Naive thymus-derived CD8-positive, alpha-beta T cell (primary cell): ENCODE data around the gene UCMA. TPM values are rescaled to one million over a fixed set of nuclear protein-coding genes. Genes with fewer than 3 reads are reported as not detected.
A peak's percentile ranks its signal among the peaks of the same experiment; 100 is the strongest.

Experiments
- ATAC-seq, 2 donors: fragments of 150-1000 bp; cut with Tn5 transposase in 1 of 2; sonication (Bioruptor Pico), chemical (Tn5 transposase) in 1 of 2; 1 replicate in 1 of 2; 2 replicates in 1 of 2; pipeline ENCODE4 v1.10.0; 2021; ENCODE audit warnings: mild to moderate bottlenecking in 2 of 2, moderate library complexity in 2 of 2
- POLR2A ChIA-PET: fragments of 350-600 bp; sonication (Branson Sonifier 250); formaldehyde crosslinking; loops from one replicate; lab custom pipeline; 2021; ENCODE audit warnings: antibody characterized with exemption; lab: Charles Lee
- DNase-seq, 10 donors: peaks; one replicate each; pipeline versions ENCODE4 v3.0.0 to v3.0.0-alpha.2; 2020 to 2022
- H3K27ac Mint-ChIP-seq, 10 donors: one replicate each; pipeline ENCODE4 v1.8.0; 2020 to 2022; ENCODE audit warnings: mild to moderate bottlenecking in 10 of 10, mixed read lengths in 10 of 10, moderate library complexity in 4 of 10, inconsistent platforms in 1 of 10
- H3K27me3 Mint-ChIP-seq, 5 donors: one replicate each; pipeline ENCODE4 v1.8.0; 2021 to 2022; ENCODE audit warnings: mixed read lengths in 5 of 5
- H3K36me3 Mint-ChIP-seq, 3 donors: one replicate each; pipeline ENCODE4 v1.8.0; 2020 to 2022; ENCODE audit warnings: mixed read lengths in 3 of 3, mild to moderate bottlenecking in 2 of 3, inconsistent platforms in 1 of 3
- H3K4me1 Mint-ChIP-seq, 4 donors: one replicate each; pipeline ENCODE4 v1.8.0; 2021 to 2022; ENCODE audit warnings: mixed read lengths in 4 of 4
- H3K4me3 Mint-ChIP-seq, 10 donors: one replicate each; pipeline ENCODE4 v1.8.0; 2020 to 2022; ENCODE audit warnings: mild to moderate bottlenecking in 10 of 10, mixed read lengths in 10 of 10, moderate library complexity in 6 of 10, inconsistent platforms in 1 of 10
- H3K9me3 Mint-ChIP-seq, 9 donors: one replicate each; pipeline ENCODE4 v1.8.0; 2020 to 2022; ENCODE audit warnings: mixed read lengths in 9 of 9, mild to moderate bottlenecking in 3 of 9, inconsistent platforms in 1 of 9, moderate library complexity in 1 of 9
- polyA plus RNA-seq, 3 donors: library from polyadenylated mRNA; unstranded; fragments of 300-500 nt; fragmentation: Illumina TruSeq; gene quantifications; one replicate each; pipeline ENCODE4 v1.2.3, GENCODE V29; 2021
- total RNA-seq, 8 experiments: library from RNA in 2 of 8; stranded (reverse) in 2 of 8; gene quantifications; one replicate each; pipeline ENCODE4 v1.2.3 and lab custom pipeline; 2021 to 2026

Gene UCMA
- total and polyA plus RNA-seq, 5 experiments from 2014 or later = not detected

DNA sequence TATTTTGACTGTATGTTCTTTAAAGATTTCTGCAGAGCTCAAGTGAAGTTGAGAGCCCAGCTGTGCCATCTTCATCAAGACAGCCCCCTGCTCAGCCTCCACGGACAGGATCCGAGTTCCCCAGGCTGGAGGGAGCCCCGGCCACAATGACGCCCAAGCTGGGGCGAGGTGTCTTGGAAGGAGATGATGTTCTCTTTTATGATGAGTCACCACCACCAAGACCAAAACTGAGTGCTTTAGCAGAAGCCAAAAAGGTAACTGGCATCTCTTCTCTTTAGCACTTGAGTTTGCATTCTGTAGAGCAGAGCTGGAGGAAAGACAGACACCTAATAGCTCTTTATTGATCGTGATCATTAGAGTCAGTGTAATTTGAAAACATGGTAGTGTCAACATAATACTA, 39.2 kb downstream of the UCMA start:
- DNase-seq (no peak), ATAC-seq (no peak)
- no peaks in the 10 kb centered on the region for H3K36me3 Mint-ChIP-seq
- H3K4me1 Mint-ChIP-seq = peaks cover 0 to 1% (median 0%) of the 10 kb centered on the region in 4 donors
- H3K27ac Mint-ChIP-seq = no peak overlapping the region
- peaks cover 0 to 2% (median 0%) of the 10 kb centered on the region in 5 donors for H3K27me3 Mint-ChIP-seq
- H3K9me3 Mint-ChIP-seq = no peaks in the 10 kb centered on the region
- POLR2A ChIA-PET = no interaction called here
- no peak overlapping the region for H3K4me3 Mint-ChIP-seq

DNA sequence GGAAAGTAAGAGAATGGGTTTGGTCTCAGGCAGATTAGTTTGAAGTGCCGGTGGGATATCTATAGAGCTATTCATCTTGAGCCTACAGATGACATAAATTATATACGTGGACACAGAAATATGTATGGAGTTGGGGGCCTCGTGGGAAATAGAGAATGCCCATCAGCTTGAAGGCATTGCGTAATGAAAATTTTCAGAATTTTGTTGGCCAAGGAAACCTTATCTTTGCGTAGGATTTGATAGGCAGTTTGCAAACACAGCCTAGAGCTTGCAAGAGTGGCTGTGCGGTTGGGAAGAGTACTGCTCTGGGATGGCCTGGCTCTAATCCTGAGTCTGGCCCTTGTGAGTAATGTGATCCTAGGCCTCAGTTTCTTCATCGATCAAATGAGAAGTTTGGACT, 40.5 kb downstream of the UCMA start:
- Mint-ChIP-seq H3K36me3 (no peaks in the 10 kb centered on the region), H3K4me3 (no peak overlapping the region), H3K9me3 (no peaks in the 10 kb centered on the region), H3K27ac (no peak overlapping the region), H3K27me3 (peaks cover 0 to 2% (median 0%) of the 10 kb centered on the region in 5 donors), H3K4me1 (peaks cover 0 to 1% (median 0%) of the 10 kb centered on the region in 4 donors)
- POLR2A ChIA-PET = no interaction called here
- DNase-seq = no peak
- ATAC-seq = no peak

GRCh38 chr10:13191362-13191761, 42.8 kb downstream of the UCMA start:
- no peak overlapping the region for H3K27ac Mint-ChIP-seq
- H3K4me1 Mint-ChIP-seq = peaks cover 0 to 1% (median 0%) of the 10 kb centered on the region in 4 donors
- peaks cover 0 to 5% (median 0%) of the 10 kb centered on the region in 9 donors for H3K9me3 Mint-ChIP-seq
- no peak for DNase-seq
- peaks cover 0 to 4% (median 0%) of the 10 kb centered on the region in 3 donors for H3K36me3 Mint-ChIP-seq
- peaks cover 0 to 2% (median 0%) of the 10 kb centered on the region in 5 donors for H3K27me3 Mint-ChIP-seq
- H3K4me3 Mint-ChIP-seq = no peak overlapping the region
- no peak for ATAC-seq
- POLR2A ChIA-PET = no interaction called here

DNA sequence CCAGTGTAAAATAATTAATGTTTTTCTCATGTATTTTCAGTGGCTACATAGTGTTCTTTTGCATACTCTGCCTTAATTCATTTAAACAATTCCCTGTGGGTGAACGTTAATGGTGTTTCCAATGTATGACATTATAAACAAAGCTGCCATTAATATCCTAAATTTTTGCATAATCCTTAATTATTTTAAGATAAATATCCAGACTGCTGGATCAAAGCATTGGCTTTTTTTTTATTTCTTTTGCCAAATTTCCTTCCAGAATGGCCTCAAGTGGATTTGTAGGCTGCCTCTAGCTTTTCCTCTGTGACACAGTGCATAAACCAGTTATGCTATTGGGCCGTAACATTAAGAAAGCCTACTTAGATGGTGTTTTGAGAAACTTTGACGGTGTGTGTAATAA, 43.4 kb downstream of the UCMA start:
- H3K27ac Mint-ChIP-seq = no peak overlapping the region
- H3K4me1 Mint-ChIP-seq = peaks cover 0 to under 1% (median 0%) of the 10 kb centered on the region in 4 donors
- H3K36me3 Mint-ChIP-seq = peaks cover 0 to 4% (median 0%) of the 10 kb centered on the region in 3 donors
- POLR2A ChIA-PET = no interaction called here
- ATAC-seq (no peak), DNase-seq (no peak)
- H3K9me3 Mint-ChIP-seq = peaks cover 0 to 5% (median 0%) of the 10 kb centered on the region in 9 donors
- no peak overlapping the region for H3K4me3 Mint-ChIP-seq
- H3K27me3 Mint-ChIP-seq = peaks cover 0 to 2% (median 0%) of the 10 kb centered on the region in 5 donors

DNA sequence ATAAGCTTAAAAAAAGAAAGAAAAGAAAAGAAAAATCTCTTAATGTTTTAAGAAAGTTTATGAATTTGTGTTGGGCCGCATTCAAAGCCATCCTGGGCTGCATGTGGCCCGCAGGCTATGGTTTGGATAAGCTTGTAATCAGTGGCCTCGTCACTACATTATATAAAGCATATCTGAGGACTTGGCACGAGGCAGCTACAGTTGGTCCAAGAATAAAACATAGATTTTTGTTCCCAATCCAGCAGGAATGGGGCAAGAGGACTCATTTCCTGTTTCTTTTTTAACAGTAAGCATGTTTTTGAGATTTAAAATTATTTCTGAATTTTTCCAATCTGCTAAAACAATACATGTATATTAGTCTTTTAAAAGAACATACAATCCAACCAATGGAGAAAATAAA, 44.2 kb downstream of the UCMA start:
- ATAC-seq = no peak
- DNase-seq = no peak
- peaks cover 0 to 5% (median 0%) of the 10 kb centered on the region in 9 donors for H3K9me3 Mint-ChIP-seq
- no peaks in the 10 kb centered on the region for H3K4me1 Mint-ChIP-seq
- H3K27me3 Mint-ChIP-seq = peaks cover 0 to 2% (median 0%) of the 10 kb centered on the region in 5 donors
- peaks cover 0 to 4% (median 0%) of the 10 kb centered on the region in 3 donors for H3K36me3 Mint-ChIP-seq
- no peak overlapping the region for H3K27ac Mint-ChIP-seq
- H3K4me3 Mint-ChIP-seq = no peak overlapping the region
- POLR2A ChIA-PET = no interaction called here

- no peak for ATAC-seq
- H3K27ac Mint-ChIP-seq = peak overlapping the region in 1 of 10 donors; percentile 29
- POLR2A ChIA-PET = no interaction called here
Observed at GRCh38 chr10:13188593-13188992, 45.6 kb downstream of the UCMA start.

GRCh38 chr10:13187135-13187534, 47.0 kb downstream of the UCMA start:
- DNase-seq = no peak
- Mint-ChIP-seq H3K27me3 (no peaks in the 10 kb centered on the region), H3K27ac (no peak overlapping the region), H3K36me3 (peaks cover 0 to 4% (median 0%) of the 10 kb centered on the region in 3 donors), H3K4me1 (no peaks in the 10 kb centered on the region), H3K4me3 (no peak overlapping the region), H3K9me3 (peaks cover 0 to 5% (median 0%) of the 10 kb centered on the region in 9 donors)
- no peak for ATAC-seq
- POLR2A ChIA-PET = no interaction called here

More at GRCh38 chr10:13188593-13188992, 45.6 kb downstream of the UCMA start:
- no peaks in the 10 kb centered on the region for H3K27me3 Mint-ChIP-seq
- no peak for DNase-seq
- H3K4me3 Mint-ChIP-seq = no peak overlapping the region
- H3K36me3 Mint-ChIP-seq = peaks cover 0 to 4% (median 0%) of the 10 kb centered on the region in 3 donors
- H3K9me3 Mint-ChIP-seq = peaks cover 0 to 5% (median 0%) of the 10 kb centered on the region in 9 donors
- no peaks in the 10 kb centered on the region for H3K4me1 Mint-ChIP-seq

DNA sequence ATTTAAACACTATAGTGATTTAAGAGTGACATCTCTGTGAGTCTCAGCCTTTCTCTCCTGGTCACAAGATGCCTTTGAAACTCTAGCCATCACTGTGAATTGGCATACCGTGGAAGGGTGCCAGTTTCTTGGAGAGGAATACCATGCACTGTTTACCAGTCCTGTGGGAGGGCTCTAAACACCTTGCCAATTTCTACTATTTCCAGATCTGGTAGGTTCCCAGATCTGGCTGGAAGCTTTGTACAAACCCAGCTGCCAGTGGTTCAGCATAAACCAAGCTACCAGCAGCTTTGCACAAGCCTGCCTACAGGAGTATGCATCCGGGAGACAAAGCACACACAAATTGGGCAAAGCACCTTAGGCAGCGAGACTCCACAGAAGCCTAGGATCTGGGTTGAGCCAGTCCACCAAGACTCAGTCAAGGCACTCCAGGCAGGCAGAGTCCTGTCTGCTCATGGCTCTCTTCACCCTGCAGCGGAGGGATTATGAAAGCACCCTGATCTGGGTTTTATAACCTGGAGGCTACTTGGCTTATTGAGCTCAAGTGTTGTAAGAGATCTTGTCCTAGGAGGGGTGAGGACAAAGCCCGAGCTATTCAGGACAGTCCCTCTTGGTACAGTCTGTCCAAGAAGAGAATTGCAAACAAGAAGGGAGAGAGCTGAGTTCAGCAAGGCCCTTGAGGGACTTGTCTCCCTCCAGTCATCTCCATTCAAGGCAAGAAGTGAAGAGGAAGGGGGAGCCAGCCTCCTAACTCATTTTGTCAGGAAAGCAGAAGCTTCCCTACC, 49.3 kb downstream of the UCMA start:
- Mint-ChIP-seq H3K9me3 (peaks cover 0 to 5% (median 0%) of the 10 kb centered on the region in 9 donors), H3K36me3 (peaks cover 0 to 4% (median 0%) of the 10 kb centered on the region in 3 donors), H3K4me1 (no peaks in the 10 kb centered on the region), H3K4me3 (no peak overlapping the region), H3K27me3 (no peaks in the 10 kb centered on the region), H3K27ac (no peak overlapping the region)
- POLR2A ChIA-PET = no interaction called here
- ATAC-seq (no peak), DNase-seq (no peak)

GRCh38 chr10:13184276-13184675, 49.9 kb downstream of the UCMA start:
- Mint-ChIP-seq H3K36me3 (peaks cover 0 to 4% (median 0%) of the 10 kb centered on the region in 3 donors), H3K27me3 (no peaks in the 10 kb centered on the region), H3K4me3 (no peak overlapping the region), H3K4me1 (no peaks in the 10 kb centered on the region), H3K27ac (no peak overlapping the region), H3K9me3 (peaks cover 0 to 5% (median 0%) of the 10 kb centered on the region in 9 donors)
- POLR2A ChIA-PET = no interaction called here
- no peak for DNase-seq
- ATAC-seq = no peak

DNA sequence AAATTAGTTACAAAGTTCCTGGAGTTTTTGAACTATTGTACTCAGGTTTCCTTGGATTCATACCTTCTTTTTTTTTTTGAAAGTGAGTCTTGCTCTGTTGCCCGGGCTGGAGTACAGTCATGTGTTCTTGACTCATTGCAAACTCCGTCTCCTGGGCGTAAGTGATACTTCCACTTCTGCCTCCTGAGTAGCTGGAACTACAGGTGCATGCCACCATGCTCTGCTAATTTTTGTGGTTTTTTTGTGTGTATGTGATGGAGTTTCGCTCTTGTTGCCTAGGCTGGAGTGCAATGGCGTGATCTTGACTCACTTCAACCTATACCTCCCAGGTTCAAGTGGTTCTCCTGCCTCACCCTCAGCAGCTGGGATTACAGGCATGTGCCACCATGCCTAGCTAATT, 50.5 kb downstream of the UCMA start:
- no peak for ATAC-seq
- no peaks in the 10 kb centered on the region for H3K27me3 Mint-ChIP-seq
- H3K9me3 Mint-ChIP-seq = peaks cover 0 to 5% (median 0%) of the 10 kb centered on the region in 9 donors
- POLR2A ChIA-PET = no interaction called here
- no peak overlapping the region for H3K4me3 Mint-ChIP-seq
- H3K27ac Mint-ChIP-seq = no peak overlapping the region
- peaks cover 0 to 4% (median 0%) of the 10 kb centered on the region in 3 donors for H3K36me3 Mint-ChIP-seq
- DNase-seq = no peak
- no peaks in the 10 kb centered on the region for H3K4me1 Mint-ChIP-seq

GRCh38 chr10:13182424-13182823, 51.8 kb downstream of the UCMA start:
- ATAC-seq (no peak), DNase-seq (no peak)
- Mint-ChIP-seq H3K36me3 (peaks cover 0 to 4% (median 0%) of the 10 kb centered on the region in 3 donors), H3K27me3 (no peaks in the 10 kb centered on the region), H3K9me3 (peaks cover 0 to 5% (median 0%) of the 10 kb centered on the region in 9 donors), H3K4me1 (no peaks in the 10 kb centered on the region), H3K27ac (peak overlapping the region in 1 of 10 donors; percentile 53), H3K4me3 (no peak overlapping the region)
- POLR2A ChIA-PET = no interaction called here

DNA sequence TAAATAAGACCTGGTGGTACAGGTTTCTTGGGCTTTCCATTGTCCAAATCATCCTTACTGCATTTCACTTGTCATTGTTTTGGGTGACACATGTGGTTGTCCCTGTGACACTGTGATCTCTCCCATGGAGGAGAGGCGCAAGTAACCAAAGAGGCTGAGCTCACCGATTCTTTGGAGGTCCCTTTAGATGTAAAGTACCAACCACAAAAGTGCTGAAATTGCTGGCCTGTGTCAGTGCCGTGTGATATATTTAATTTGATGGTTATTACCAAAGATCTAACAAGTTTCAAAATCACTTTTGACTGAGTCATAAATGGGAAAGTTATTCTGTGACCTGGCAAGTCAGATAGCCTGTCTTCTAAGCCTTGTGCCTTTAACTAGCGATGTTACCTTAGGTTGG, 53.4 kb downstream of the UCMA start:
- Mint-ChIP-seq H3K9me3 (no peaks in the 10 kb centered on the region), H3K27me3 (no peaks in the 10 kb centered on the region), H3K27ac (no peak overlapping the region), H3K4me1 (no peaks in the 10 kb centered on the region), H3K36me3 (no peaks in the 10 kb centered on the region), H3K4me3 (no peak overlapping the region)
- ATAC-seq (no peak), DNase-seq (no peak)
- POLR2A ChIA-PET = no interaction called here

DNA sequence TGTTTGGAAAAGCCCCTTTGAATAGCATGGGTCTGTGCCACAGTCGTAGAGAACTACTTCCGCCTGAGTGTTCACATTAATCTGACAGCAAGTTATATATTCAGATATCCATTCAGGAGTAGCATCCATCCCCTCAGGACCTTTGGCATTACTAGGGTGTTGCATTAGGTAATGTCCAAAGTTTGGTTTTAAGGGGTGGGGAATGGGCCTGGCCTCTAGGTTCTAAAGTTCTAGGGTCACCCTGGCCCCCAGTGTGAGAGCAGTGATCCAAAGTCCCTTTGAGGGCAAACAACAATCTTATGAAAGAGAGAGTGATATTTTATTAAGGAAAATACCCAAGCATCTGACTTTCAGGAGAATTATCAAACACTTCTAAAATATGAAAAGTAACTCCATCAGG, 60.6 kb downstream of the UCMA start:
- DNase-seq = no peak
- Mint-ChIP-seq H3K27ac (no peak overlapping the region), H3K9me3 (no peaks in the 10 kb centered on the region)

More for the DNA sequence above, 60.6 kb downstream of the UCMA start:
- H3K4me1 Mint-ChIP-seq = no peaks in the 10 kb centered on the region
- POLR2A ChIA-PET = no interaction called here
- ATAC-seq = no peak
- no peaks in the 10 kb centered on the region for H3K27me3 Mint-ChIP-seq
- H3K4me3 Mint-ChIP-seq = no peak overlapping the region
- no peaks in the 10 kb centered on the region for H3K36me3 Mint-ChIP-seq
